Measurements from ENCODE around the gene GSS.

The GSS gene

DNA sequence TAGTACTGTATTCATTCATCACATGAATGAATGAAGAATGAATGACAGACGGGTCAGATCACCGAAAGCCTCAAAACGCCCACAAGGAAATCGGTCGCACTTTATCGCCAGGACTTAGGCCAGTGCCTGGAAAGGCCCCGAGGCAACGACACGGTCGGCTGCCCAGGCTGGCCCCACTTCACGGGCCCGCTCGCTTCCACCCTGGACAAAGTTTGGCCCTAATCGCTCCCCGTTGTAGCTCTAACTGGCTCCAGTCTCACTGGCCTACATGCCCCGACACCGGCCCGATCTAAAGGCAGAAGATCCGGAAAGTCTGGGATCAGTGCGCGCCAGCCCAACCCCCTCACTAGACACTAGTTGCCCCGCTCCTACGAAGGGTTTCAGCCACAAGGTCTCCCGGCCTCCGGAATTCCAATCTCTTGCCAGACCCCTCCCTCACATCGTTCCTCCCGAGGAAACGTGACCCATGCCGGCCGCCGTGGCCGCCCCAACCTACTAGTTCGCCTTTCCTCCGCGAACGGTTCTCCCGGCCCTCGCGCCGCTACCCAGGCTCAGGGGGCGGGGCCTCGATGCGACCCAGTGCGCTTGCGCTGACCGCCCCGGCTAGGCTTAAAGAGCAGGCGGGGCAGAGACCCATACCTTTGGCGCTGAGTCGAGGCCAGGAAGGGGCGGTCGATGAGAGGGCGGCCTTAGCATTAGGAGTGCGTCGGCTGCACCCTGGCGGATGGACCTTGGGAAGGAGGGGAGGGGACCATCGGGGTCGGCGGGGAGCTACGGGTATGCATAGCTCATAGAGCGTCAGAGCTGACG is at the start of gene GSS, which contains the start of gene MYH7B:
TSS of gene GSS (minus strand) at position 576 of the 810 bp plus-strand sequence. CDS start 3,954 bp downstream, outside the sequence.
TSS of gene MYH7B (plus strand) at position 638 of the 810 bp plus-strand sequence. CDS start 22,138 bp downstream, outside the sequence.
- peak; percentile 95 for DNase-seq (ENCODE audit: low read depth)

DNA sequence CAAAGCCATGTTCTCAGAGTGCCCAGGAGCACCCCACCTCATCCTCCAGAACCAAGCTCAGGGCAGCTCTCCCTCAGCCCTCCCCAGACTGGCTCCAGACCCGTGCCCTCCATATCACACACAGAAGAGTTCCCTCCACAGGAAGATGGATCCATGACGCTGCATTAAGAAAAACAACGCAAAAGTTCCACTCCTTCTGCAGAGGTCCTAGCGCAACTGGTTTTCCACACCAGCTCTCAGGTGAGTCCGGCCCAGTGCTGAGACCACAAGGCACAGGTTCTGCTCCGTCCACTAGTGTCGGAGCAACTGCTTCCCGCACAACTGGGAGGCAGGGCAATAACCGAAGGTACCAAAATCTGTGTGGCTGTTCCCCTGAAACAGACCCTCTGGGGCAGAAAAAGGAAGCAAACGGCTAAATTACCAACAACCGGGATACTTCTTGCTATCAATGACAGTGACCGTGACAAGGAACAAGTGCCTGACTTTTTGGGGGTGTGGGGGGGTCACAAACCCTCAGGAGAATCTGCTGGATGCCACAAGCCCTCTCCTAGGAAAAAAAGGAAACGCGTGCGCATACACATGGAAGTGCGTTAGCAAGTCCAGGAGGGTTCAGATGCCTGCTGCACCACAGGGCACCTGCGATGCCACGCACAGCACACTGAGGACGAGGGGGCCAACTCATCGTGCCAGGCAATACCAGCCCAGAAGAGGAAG is 49.3 kb upstream of the GSS start:
- no peak for DNase-seq (ENCODE audit: low read depth)

DNA sequence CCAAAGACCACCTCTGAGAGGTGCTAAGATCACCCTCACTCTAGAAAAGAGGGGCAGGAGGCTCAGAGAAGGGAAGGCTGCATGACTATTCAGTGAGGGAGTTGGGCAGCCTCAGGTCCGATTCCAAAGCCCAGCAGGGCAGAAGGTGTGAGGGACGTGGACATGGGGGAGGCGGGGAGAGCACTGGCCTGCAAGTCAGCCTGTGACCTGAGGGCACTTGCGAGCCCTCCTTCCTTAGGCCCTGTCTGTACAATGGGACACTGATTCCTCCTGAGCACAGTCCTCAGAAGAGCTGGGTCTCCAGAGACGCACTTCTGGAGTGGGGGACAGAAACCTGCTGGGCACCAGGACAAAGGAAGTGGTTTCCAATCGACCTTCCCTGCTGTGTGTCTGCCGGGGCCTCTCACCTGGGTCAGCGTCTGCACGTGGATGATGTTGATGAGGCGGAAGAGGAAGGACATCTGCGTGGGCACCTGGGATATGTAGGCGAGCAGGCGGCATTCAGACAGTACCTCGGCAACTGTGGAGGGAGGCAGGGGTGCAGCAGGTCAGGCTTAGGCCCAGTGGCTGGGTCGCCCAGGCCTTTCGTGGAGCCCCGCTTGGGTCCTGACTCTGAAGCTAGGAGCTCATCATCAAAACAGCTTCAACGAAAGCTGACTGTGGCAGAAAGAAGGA is 48.6 kb upstream of the GSS start:
- DNase-seq (ENCODE audit: low read depth) = no peak

DNA sequence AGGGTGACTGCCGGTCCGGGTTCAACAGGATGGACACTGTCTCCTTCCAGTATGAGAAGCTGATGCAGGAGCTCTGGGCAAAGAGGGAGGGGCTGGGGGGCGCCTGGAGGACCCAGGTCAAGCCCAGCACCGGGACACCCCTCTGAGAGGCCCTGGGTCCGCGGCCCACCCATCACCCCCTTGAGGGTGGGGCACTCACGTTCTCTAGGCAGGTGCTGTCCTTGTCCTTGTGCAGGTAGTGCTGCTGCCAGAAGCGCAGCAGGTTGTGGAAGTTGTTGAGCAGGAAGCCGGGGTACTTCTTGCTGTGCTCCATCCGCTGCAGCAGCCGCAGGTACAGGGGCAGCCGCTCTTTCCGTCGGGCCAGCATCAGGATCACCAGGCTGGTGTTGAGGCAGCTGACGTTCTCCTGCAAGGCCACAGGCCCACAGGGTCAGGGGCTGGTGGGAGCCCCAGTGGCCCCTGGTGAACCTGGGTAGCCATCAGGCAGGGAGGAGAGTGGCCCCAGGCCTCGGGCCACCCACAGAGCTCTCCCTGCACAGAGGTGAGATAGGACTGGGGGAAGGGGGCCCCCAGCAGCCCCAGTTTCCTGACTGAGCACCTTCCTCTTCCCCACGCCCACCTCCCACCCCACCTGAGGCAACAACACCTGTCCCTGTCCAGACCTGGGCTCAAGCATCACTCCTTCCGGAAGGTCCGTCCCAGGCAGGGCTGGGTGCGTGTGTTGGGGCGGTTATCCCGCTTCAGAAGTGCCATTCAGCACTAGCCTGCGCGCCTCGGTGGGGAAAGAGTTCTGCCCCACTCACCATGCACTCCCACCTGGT is 47.8 kb upstream of the GSS start:
- DNase-seq (ENCODE audit: low read depth) = no peak

DNA sequence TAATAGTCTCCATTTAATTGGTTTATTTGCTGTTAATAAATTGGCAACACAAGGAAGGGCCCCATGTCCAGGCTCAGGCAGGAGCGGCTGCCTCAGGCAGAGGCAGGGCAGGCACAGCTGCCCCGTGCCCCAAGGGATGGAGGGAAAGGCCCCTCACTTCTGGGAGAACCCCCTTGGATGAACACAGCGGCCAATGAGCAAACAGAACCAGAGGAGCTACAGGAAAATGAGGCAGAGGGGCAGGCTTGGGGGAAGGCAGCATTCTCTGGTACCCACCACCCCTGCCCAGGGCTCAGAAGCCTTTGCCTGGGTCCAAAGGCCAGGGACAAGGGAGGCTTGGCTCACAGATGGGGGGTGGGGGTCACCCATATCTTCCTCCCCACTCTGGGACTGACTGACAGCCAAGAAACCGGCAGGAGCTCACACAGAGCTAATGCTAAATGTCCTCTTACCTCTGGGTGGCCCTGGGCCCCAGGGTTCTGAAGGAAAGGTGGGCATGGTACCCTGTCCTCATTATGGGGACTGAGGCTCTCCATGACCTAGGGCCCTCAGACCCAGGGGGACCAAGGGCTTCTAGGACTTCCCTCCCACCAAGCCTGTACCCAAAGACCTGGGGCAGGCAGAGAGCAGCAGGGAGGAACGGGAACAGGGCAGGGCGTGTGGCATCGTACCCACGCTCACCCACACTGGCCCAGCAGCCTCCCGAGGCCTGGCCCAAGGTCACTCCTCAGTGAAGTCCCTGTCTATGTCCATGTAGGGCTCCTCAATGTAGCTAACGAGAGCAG is 47.0 kb upstream of the GSS start:
- DNase-seq (ENCODE audit: low read depth) = no peak

DNA sequence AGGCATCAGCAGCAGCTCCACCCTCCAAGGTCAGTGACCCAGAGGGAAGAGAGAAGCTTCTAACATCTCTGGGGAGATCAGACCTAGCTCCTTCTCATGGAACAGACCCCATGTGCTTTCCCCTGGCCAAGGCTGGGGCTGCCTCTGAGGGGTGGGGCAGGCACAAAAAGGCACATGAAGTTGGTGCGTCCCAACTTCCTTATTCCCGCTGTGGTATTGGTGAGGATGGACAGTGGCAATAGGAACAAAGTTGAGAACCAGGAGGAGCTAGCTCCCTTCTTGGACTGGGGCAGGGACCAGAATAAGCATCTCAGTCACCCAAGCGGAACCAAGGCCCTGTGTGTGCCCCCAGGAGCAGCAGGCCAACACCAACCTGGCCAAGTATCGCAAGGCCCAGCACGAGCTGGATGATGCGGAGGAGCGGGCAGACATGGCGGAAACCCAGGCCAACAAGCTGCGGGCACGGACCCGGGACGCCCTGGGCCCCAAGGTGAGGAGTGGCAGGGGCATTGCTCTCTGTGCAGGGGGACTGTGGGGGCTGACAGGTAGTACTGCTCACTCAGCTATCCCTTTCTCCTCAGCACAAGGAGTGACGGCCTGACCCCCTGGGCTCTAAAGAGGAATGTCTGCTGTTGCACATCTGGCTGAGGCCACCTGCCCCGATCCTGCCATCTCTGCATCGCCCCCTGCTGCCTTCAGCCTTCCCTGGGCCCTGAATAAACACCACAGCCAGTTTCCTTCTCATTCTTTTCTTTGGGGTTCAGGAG is 46.2 kb upstream of the GSS start:
- DNase-seq (ENCODE audit: low read depth) = no peak

DNA sequence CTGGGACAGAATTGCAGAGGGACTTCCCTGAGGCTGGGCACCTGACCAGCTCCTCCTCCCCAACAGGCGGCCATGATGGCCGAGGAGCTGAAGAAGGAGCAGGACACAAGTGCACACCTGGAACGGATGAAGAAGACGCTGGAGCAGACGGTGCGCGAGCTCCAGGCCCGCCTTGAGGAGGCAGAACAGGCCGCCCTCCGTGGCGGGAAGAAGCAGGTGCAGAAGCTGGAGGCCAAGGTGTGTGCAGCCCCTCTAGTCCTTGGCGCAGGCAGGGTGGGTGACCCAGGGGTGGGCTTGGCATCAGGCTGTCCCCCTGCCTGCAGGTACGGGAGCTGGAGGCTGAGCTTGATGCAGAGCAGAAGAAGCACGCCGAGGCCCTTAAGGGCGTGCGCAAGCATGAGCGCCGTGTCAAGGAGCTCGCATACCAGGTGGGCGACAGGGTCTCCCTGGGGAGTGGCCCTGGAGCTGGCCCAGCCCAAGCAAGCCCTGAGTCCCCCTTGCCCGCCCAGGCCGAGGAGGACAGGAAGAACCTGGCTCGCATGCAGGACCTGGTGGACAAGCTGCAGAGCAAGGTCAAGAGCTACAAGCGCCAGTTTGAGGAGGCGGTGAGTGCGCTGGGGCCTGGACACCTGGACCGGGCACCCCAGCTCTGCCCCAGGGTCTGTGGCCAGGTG is 45.5 kb upstream of the GSS start:
- no peak for DNase-seq (ENCODE audit: low read depth)

DNA sequence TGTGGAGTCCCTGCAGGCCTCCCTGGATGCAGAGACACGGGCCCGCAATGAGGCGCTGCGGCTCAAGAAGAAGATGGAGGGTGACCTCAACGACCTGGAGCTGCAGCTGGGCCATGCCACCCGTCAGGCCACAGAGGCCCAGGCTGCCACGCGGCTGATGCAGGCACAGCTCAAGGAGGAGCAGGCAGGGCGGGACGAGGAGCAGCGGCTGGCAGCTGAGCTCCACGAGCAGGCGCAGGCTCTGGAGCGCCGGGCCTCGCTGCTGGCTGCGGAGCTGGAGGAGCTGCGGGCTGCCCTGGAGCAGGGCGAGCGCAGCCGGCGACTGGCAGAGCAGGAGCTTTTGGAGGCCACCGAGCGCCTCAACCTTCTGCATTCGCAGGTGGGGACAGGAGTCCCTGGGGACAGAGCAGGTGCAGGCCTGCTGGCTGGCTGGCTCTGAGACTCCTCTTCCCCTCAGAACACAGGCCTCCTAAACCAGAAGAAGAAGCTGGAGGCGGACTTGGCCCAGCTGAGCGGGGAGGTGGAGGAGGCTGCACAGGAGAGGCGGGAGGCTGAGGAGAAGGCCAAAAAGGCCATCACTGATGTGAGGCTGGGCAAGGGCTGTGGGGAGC is 44.8 kb upstream of the GSS start:
- no peak for DNase-seq (ENCODE audit: low read depth)

DNA sequence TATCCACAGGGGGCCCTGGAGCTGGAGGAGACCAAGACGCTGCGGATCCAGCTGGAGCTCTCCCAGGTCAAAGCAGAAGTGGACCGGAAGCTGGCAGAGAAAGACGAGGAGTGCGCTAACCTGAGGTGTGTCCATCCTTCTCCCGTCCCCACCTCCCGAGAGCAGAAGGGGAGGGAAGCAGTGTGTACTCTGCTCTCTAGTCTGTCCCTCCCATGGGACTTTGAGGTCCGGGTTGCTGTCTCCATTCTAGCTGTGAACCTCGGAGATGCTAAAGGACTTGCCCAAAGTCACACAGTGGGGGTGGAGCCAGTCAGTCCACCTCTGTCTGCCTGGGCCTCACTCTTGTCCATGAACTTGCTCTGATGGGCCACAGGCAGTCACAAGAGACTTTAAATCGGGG is 44.2 kb upstream of the GSS start:
- no peak for DNase-seq (ENCODE audit: low read depth)

DNA sequence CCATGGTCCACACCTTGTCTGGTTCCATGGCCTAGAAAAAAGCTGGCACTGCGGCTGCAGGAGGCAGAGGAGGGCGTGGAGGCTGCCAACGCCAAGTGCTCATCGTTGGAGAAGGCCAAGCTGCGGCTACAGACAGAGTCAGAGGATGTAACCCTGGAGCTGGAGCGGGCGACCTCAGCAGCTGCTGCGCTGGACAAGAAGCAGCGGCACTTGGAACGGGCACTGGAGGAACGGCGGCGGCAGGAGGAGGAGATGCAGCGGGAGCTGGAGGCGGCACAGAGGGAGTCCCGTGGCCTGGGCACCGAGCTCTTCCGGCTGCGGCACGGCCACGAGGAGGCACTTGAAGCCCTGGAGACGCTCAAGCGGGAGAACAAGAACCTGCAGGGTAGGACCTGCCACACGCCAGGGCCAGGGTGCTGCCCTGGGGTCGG is 43.4 kb upstream of the GSS start:
- no peak for DNase-seq (ENCODE audit: low read depth)

DNA sequence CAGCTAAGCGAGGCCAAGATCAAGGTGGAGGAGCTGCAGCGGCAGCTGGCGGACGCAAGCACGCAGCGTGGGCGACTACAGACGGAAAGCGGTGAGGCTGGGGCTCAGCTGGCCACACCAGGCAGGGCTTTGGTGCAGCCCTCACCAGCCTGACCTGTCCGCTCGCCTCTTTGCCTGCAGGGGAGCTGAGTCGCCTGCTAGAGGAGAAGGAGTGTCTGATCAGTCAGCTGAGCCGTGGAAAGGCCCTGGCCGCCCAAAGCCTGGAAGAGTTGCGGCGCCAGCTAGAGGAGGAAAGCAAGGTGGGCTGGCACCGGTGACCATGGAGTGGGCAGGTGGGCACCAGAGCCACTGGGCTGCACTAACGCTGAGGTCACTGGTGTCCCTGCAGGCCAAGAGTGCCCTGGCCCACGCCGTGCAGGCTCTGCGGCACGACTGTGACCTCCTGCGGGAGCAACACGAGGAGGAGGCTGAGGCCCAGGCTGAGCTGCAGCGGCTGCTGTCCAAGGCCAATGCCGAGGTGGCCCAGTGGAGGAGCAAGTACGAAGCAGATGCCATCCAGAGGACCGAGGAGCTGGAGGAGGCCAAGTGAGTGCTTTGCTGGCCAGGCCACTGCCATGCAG is 42.8 kb upstream of the GSS start:
- DNase-seq (ENCODE audit: low read depth) = no peak

DNA sequence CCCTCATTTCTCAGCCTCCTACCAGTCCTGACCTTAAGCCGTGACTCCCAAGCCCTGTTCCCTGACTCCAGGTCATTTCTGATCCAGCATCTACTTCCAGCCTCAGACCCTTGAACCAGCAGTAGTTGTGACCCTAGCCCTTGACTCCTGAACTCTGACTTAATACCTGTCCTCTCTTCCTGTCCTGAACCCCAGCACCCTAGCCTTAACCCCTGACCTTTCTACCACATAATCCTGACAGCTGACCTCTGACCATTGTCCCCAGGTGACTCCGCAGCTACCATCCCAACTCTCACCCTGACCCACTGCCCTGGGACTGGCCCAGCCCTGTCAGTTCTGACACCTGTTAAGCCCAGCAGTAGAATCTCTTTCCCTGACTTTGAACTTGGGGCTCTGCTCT is 42.2 kb upstream of the GSS start:
- DNase-seq (ENCODE audit: low read depth) = no peak

DNA sequence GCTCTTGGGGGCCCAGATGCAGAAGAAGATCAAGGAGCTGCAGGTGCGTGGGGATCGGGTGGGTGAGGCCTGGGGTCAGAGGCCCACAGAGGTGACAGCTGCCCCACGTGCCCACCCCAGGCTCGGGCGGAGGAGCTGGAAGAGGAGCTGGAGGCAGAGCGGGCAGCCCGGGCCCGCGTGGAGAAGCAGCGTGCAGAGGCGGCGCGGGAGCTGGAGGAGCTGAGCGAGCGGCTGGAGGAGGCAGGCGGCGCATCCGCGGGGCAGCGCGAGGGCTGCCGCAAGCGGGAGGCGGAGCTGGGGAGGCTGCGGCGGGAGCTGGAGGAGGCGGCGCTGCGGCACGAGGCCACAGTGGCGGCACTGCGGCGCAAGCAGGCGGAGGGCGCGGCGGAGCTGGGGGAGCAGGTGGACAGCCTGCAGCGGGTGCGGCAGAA is 41.5 kb upstream of the GSS start:
- no peak for DNase-seq (ENCODE audit: low read depth)

DNA sequence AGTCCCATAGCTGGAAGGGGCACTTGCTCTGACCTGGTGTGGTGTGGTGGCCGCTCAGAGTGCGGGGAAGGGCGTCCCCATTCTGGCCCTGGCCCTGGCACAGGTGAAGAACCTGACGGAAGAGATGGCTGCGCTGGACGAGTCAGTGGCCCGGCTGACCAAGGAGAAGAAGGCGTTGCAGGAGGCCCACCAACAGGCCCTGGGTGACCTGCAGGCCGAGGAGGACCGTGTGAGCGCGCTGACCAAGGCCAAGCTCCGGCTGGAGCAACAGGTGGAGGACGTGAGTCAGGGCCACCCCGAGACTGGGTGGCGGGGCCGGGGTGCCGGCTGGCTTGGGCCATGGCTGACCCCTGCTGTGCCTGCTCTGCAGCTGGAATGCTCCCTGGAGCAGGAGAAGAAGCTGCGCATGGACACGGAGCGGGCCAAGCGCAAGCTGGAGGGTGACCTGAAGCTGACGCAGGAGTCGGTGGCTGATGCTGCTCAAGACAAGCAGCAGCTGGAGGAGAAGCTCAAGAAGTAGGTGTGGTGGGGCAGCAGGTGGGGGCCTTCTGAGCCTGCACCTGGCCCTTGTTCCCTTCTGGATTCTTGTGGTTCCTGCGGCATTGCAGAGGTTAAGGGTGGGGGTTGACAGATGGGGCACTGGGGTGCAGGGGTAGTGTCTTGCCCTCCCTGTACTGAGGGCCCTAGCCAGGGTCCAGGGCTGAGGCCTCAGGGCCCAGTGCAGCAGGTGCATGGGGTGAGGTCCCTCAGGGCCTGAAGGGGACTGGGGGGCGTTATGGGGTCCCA is 40.8 kb upstream of the GSS start:
- no peak for DNase-seq (ENCODE audit: low read depth)

DNA sequence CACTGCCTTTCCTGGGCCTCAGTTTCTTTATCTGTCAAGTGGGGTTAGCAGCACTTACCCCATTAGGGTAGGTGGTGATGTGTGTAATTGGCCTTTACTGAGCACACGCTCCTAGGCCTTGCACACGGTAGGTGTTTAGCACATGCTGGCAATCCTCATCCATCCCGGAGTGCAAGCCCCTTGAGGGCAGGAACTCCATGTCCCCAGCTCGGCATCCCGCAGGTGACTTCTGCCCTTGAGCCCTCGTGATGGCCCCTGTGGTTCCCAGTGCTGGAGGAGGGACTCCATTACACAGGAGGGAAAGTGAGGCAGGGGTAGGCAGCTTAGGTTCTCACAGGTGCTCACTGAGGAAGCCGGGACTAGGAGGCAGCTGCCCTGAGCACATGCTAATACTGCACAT is 40.1 kb upstream of the GSS start:
- no peak for DNase-seq (ENCODE audit: low read depth)

DNA sequence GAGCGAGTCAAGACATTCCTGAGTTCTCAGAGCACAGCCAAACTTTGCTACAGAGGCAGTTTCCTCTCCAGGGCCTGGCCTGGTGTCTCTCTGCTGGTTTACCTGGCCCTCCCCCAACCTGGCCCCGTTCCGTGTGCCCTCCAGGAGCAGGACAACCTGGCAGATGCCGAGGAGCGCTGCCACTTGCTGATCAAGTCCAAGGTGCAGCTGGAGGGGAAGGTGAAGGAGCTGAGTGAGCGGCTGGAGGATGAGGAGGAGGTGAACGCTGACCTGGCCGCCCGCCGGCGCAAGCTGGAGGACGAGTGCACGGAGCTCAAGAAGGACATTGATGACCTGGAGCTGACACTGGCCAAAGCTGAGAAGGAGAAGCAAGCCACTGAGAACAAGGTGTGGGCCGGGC is 39.6 kb upstream of the GSS start:
- DNase-seq (ENCODE audit: low read depth) = no peak

DNA sequence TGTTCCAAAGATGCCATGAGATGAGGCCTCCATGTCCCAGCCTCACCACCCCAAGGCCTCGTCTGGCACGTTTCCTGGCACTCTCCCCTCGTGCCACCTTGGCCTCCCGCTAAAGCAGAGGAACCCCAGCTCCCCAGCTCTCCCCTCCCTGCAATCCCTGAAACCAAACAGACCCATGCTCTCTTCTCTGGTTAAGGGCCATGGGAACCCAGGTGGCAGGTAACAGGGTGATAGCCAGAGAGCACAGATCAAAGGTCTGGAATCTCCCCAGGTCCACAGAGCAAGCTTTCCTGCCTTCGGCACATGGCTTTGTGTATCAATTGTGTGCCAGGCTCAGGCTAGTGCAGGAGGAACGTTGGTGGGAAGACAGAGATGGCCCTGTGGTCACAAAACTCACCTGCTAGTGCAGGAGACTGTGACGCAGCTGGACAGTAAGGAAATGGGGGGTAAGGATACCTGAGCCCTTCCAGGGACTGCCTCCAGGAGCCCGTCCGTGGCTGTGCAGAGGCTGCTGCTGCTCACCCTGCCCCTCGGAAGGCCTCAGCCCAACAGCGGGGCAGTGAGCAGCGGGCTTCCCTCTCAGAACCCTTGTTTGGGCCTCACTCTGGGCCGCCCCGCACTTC is 39.0 kb upstream of the GSS start:
- no peak for DNase-seq (ENCODE audit: low read depth)
